ENCODE measurements around the gene RWDD4. TPM values are rescaled to one million over a fixed set of nuclear protein-coding genes. Genes with fewer than 3 reads are reported as not detected.

RWDD4 gene
- total RNA-seq, 1 experiment from 2014 or later: 33.8 TPM

- Histone ChIP-seq H3K36me3 (ENCODE audit: insufficient read depth, low read length, poor library complexity, severe bottlenecking) (no peaks in the 10 kb centered on the region), H3K4me3 (ENCODE audit: low read depth, low read length, poor library complexity, severe bottlenecking) (peak overlapping the region; percentile 91), H3K4me1 (ENCODE audit: insufficient read depth, low read length, poor library complexity, severe bottlenecking) (peaks cover 14% of the 10 kb centered on the region), H3K9me3 (ENCODE audit: low read depth, low read length, poor library complexity, severe bottlenecking) (no peaks in the 10 kb centered on the region), H3K27ac (ENCODE audit: low read depth, low read length, poor library complexity, severe bottlenecking) (peak overlapping the region; percentile 88), H3K27me3 (replicated peaks; ENCODE audit: insufficient read depth, low read depth, low read length, poor library complexity) (no peaks in the 10 kb centered on the region)
- intact Hi-C loops (cut with micrococcal nuclease; ENCODE audit: unreplicated experiment): loop anchor here (1.0 to 5.0 kb wide), 2 partner anchors 153 to 186 kb away; partner anchors contain the start of gene ING2
- TF ChIP-seq EZH2 (IDR thresholded peaks at IDR 0.05; ENCODE audit: borderline replicate concordance, low read depth, low read length, poor library complexity, severe bottlenecking) (no peak), CTCF (conservative IDR thresholded peaks at IDR 0.05; ENCODE audit: low read depth, low read length) (no peak)
- CTCF ChIA-PET: interaction anchor here (0.6 kb wide), 1 partner anchor 28 kb away, joined by 9 read pairs; no protein-coding TSS in a partner anchor
- peak; percentile 29 for DNase-seq (ENCODE audit: low spot score)
- BruUV-seq (replicated peaks): no TSS peak
- POLR2A ChIA-PET (ENCODE audit: low non-redundant PET): no interaction called here
Measured at GRCh38 chr4:183658362-183659028, 490 bp downstream of the RWDD4 start.

DNA sequence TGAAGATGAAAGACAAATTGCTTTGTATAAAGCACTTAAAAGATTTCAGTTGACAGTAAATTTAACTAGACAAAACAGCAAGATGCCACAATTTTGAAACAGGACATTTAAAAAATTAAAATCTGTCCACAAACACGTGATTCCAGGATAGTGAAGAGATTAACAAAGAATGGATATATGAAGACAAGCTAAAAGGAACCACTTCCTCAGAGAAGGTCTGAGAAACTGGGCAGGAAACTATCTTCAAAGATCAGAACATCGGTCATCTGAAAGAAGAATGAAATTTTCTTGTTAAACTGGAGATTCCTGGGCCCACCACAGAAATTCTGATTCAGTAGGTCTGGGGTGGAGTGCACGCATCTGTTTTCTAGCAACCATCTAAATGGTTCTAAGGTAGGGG is 1.4 kb downstream of the RWDD4 start:
- BruUV-seq (replicated peaks): no TSS peak
- intact Hi-C loops (cut with micrococcal nuclease; ENCODE audit: unreplicated experiment): loop anchor here (5.0 kb wide), 1 partner anchor 185 kb away; no protein-coding TSS in a partner anchor
- Histone ChIP-seq H3K27ac (ENCODE audit: low read depth, low read length, poor library complexity, severe bottlenecking) (no peak overlapping the region), H3K4me1 (ENCODE audit: insufficient read depth, low read length, poor library complexity, severe bottlenecking) (peaks cover 14% of the 10 kb centered on the region), H3K27me3 (replicated peaks; ENCODE audit: insufficient read depth, low read depth, low read length, poor library complexity) (no peaks in the 10 kb centered on the region), H3K9me3 (ENCODE audit: low read depth, low read length, poor library complexity, severe bottlenecking) (no peaks in the 10 kb centered on the region), H3K4me3 (ENCODE audit: low read depth, low read length, poor library complexity, severe bottlenecking) (peak overlapping the region; percentile 91), H3K36me3 (ENCODE audit: insufficient read depth, low read length, poor library complexity, severe bottlenecking) (peaks cover 6% of the 10 kb centered on the region)
- ChIA-PET CTCF (no interaction called here), POLR2A (ENCODE audit: low non-redundant PET) (no interaction called here)
- no peak for TF ChIP-seq EZH2 (IDR thresholded peaks at IDR 0.05; ENCODE audit: borderline replicate concordance, low read depth, low read length, poor library complexity, severe bottlenecking)
- no peak for TF ChIP-seq CTCF (conservative IDR thresholded peaks at IDR 0.05; ENCODE audit: low read depth, low read length)
- DNase-seq (ENCODE audit: low spot score): no peak

DNA sequence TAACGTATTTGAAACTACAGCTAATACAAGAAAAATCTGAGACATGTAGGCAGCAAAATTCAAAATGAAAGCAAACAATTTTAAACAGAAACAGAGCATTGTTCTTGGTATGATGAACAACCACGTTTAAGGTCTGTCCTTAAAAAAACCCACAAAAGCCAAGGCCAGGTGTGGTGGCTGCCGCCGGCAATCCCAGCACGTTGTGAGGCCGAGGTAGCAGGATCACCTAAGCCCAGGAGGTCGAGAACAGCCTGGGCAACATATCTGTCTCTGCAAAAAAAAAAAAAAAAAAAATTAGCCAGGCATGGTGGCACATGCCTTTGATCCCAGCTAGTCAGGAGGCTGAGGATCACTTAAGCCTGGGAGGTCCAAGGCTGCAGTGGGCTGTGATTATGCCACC is 13.7 kb downstream of the RWDD4 start:
- CTCF ChIA-PET: no interaction called here
- DNase-seq (ENCODE audit: low spot score): no peak
- Histone ChIP-seq H3K9me3 (ENCODE audit: low read depth, low read length, poor library complexity, severe bottlenecking) (no peaks in the 10 kb centered on the region), H3K27ac (ENCODE audit: low read depth, low read length, poor library complexity, severe bottlenecking) (no peak overlapping the region), H3K27me3 (replicated peaks; ENCODE audit: insufficient read depth, low read depth, low read length, poor library complexity) (no peaks in the 10 kb centered on the region), H3K4me1 (ENCODE audit: insufficient read depth, low read length, poor library complexity, severe bottlenecking) (no peaks in the 10 kb centered on the region), H3K36me3 (ENCODE audit: insufficient read depth, low read length, poor library complexity, severe bottlenecking) (peaks cover 29% of the 10 kb centered on the region), H3K4me3 (ENCODE audit: low read depth, low read length, poor library complexity, severe bottlenecking) (no peak overlapping the region)
- TF ChIP-seq CTCF (conservative IDR thresholded peaks at IDR 0.05; ENCODE audit: low read depth, low read length) (no peak), EZH2 (IDR thresholded peaks at IDR 0.05; ENCODE audit: borderline replicate concordance, low read depth, low read length, poor library complexity, severe bottlenecking) (no peak)
- POLR2A ChIA-PET (ENCODE audit: low non-redundant PET): no interaction called here
- intact Hi-C loops (cut with micrococcal nuclease; ENCODE audit: unreplicated experiment): no loop called here
- BruUV-seq (replicated peaks): no TSS peak

All from A673 (cell line).